ENCODE data around the gene MSI2. TPM values are rescaled to one million over a fixed set of nuclear protein-coding genes. Genes with fewer than 3 reads are reported as not detected.

Gene MSI2
- polyA plus RNA-seq, 1 of the 3 experiments (the other 2 are of a cell fraction): 24.1 TPM

GRCh38 chr17:57567251-57567650, 310.9 kb downstream of the MSI2 start (continued):
- TF ChIP-seq EP300 (IDR thresholded peaks at IDR 0.05; ENCODE audit: borderline replicate concordance in 1 of 2, low read depth in 1 of 2, low read length in 1 of 2) (peak in 1 of 2 experiments; percentile 94; a peak in 2 of 4 replicates), USF1 (IDR thresholded peaks at IDR 0.05; ENCODE audit: borderline replicate concordance, low read depth) (no peak), RXRA (IDR thresholded peaks at IDR 0.05; ENCODE audit: borderline replicate concordance, low read depth) (no peak)

GRCh38 chr17:57568340-57568739, 312.0 kb downstream of the MSI2 start:
- Histone ChIP-seq H2AFZ (ENCODE audit: low read depth) (no peak overlapping the region), H3K79me2 (ENCODE audit: insufficient read depth) (no peaks in the 10 kb centered on the region), H4K20me1 (ENCODE audit: insufficient read depth) (no peaks in the 10 kb centered on the region), H3F3A (replicated peaks; ENCODE audit: insufficient read depth) (no peaks in the 10 kb centered on the region), H3K4me1 (ENCODE audit: control insufficient read depth in 1 of 2, insufficient read depth in 2 of 2, low read depth in 1 of 2, low read length in 1 of 2) (peaks cover 0 to 96% of the 10 kb centered on the region in 2 experiments; a peak in 2 of 4 replicates), H3K4me3 (ENCODE audit: low read depth in 2 of 2, low read length in 1 of 2) (no peak overlapping the region), H3K9me3 (no peaks in the 10 kb centered on the region), H3K9me2 (no peaks in the 10 kb centered on the region), H3K27me3 (ENCODE audit: insufficient read depth) (no peaks in the 10 kb centered on the region), H3K4me2 (no peak overlapping the region), H3K36me3 (replicated peaks in 1 of 2; ENCODE audit: control insufficient read depth in 1 of 2, insufficient read depth in 2 of 2, low read length in 1 of 2) (peaks cover 0 to 11% of the 10 kb centered on the region in 2 experiments), H3K9ac (no peak overlapping the region), H3K27ac (ENCODE audit: low read depth in 2 of 2, low read length in 1 of 2) (peak overlapping the region in 1 of 2 experiments; percentile 100; a peak in 2 of 4 replicates)
- no peak for DNase-seq
- 94% methylated on average over 3 of the region's 3 CpGs for WGBS (ENCODE audit: low lambda C conversion rate)
- no peak for TF ChIP-seq RAD21 (IDR thresholded peaks at IDR 0.05; ENCODE audit: low read length)
- TF ChIP-seq RXRA (IDR thresholded peaks at IDR 0.05; ENCODE audit: borderline replicate concordance, low read depth): no peak
- no peak for TF ChIP-seq FOSL2 (IDR thresholded peaks at IDR 0.05; ENCODE audit: borderline replicate concordance, low read depth)
- TF ChIP-seq POLR2AphosphoS5 (IDR thresholded peaks at IDR 0.05; ENCODE audit: low read depth, low read length): no peak
- no peak for TF ChIP-seq CTCF (IDR thresholded peaks at IDR 0.05)
- TF ChIP-seq RFX5 (IDR thresholded peaks at IDR 0.05; ENCODE audit: low read length): no peak
- no peak for TF ChIP-seq MAX (IDR thresholded peaks at IDR 0.05; ENCODE audit: low read depth)
- no peak for TF ChIP-seq IRF3 (IDR thresholded peaks at IDR 0.05; ENCODE audit: low read depth, low read length)
- no peak for TF ChIP-seq EP300 (IDR thresholded peaks at IDR 0.05; ENCODE audit: borderline replicate concordance in 1 of 2, low read depth in 1 of 2, low read length in 1 of 2)
- TF ChIP-seq NRF1 (IDR thresholded peaks at IDR 0.05; ENCODE audit: low read depth, low read length): no peak
- no peak for TF ChIP-seq ELF1 (IDR thresholded peaks at IDR 0.05)
- CTCF ChIA-PET: interaction anchor here (1.1 to 9.5 kb wide), 12 partner anchors 15 to 325 kb away, joined by 3 to 75 read pairs (median 8); no protein-coding TSS in a partner anchor
- POLR2A ChIA-PET: interaction anchor here (0.6 to 4.6 kb wide), 7 partner anchors 17 to 184 kb away, joined by 3 to 66 read pairs (median 7); no protein-coding TSS in a partner anchor
